HCT116 (cell line): ENCODE results near the gene UBTF. TPM values are rescaled to one million over a fixed set of nuclear protein-coding genes. Genes with fewer than 3 reads are reported as not detected.

Source experiments
- ATAC-seq: fragments of 200-7000 bp; cut with Tn5 transposase; 2 replicates; pipeline ENCODE4 v1.9.1; 2020; ENCODE audit warnings: mild to moderate bottlenecking, moderate library complexity
- BruUV-seq: library from RNA; stranded (reverse); fragments of 400-500 nt; replicated peaks from 2 replicates; lab custom pipeline; 2021; lab: Mats Ljungman, UMichigan
- CTCF ChIA-PET: fragments of 300-600 bp; sonication (Branson Sonifier 250); formaldehyde crosslinking; loops from one replicate; lab custom pipeline; 2021; ENCODE audit warnings: antibody characterized with exemption; lab: Charles Lee
- POLR2A ChIA-PET: fragments of 300-600, 350-600 bp; sonication (Branson Sonifier 250); formaldehyde crosslinking; loops from one replicate; lab custom pipeline; 2021; ENCODE audit warnings: antibody characterized with exemption; lab: Charles Lee
- RAD21 ChIA-PET, 2 experiments: fragments of 300-600 bp; sonication (Branson Sonifier 250); formaldehyde crosslinking; loops; one replicate each; lab custom pipeline; 2023; ENCODE audit warnings: low total read pairs in 2 of 2; ENCODE audit not compliant: uncharacterized antibody in 2 of 2, unreplicated experiment in 2 of 2, low non-redundant PET in 1 of 2; lab: Charles Lee
- DNase-seq: peaks from one replicate; pipeline ENCODE4 v3.0.0-alpha.2; 2010; ENCODE audit warnings: low read depth, low spot score
- H2AFZ ChIP-seq: fragments of 200-600 bp; shearing (Covaris generic), sonication (generic); 2 replicates; pipeline ENCODE4 v1.6.1; 2017; ENCODE audit warnings: low read depth, mixed run types, mixed read lengths, antibody characterized with exemption, low read length; ENCODE audit not compliant: poor library complexity, severe bottlenecking
- H3K27ac ChIP-seq: 2 replicates; pipeline ENCODE4 v1.5.1; 2012; ENCODE audit warnings: low read depth, low read length
- H3K27me3 ChIP-seq: fragments of 200-600 bp; sonication (generic); 2 replicates; pipeline ENCODE4 v1.6.1; 2016; ENCODE audit warnings: mixed run types, low read length, mixed read lengths; ENCODE audit not compliant: insufficient read depth
- H3K36me3 ChIP-seq, 2 experiments: fragments of 200-500 bp in 1 of 2; fragments of 200-600 bp in 1 of 2; sonication (Bioruptor generic) in 1 of 2; sonication (generic) in 1 of 2; 2 replicates each; pipeline versions ENCODE4 v1.5.1 to v1.6.1; 2014 to 2016; ENCODE audit warnings: low read length in 2 of 2, inconsistent platforms in 1 of 2, mixed read lengths in 1 of 2, mixed run types in 1 of 2; ENCODE audit not compliant: insufficient read depth in 2 of 2, control insufficient read depth in 1 of 2
- H3K4me1 ChIP-seq, 2 experiments: fragments of 200-600 bp in 1 of 2; sonication (generic) in 1 of 2; 2 replicates each; pipeline versions ENCODE4 v1.5.1 to v1.6.1; 2012 to 2017; ENCODE audit warnings: low read length in 2 of 2, inconsistent platforms in 1 of 2, mild to moderate bottlenecking in 1 of 2, mixed read lengths in 1 of 2, mixed run types in 1 of 2, moderate library complexity in 1 of 2; ENCODE audit not compliant: insufficient read depth in 2 of 2, control insufficient read depth in 1 of 2
- H3K4me2 ChIP-seq: fragments of 200-600 bp; sonication (generic); 2 replicates; pipeline ENCODE4 v1.6.1; 2017; ENCODE audit warnings: mixed run types, low read length, mixed read lengths
- H3K4me3 ChIP-seq, 2 experiments: fragments of 200-600 bp in 1 of 2; sonication (generic) in 1 of 2; replicated peaks in 1 of 2; 2 replicates each; pipeline ENCODE4 v1.5.1; 2011 to 2016; ENCODE audit warnings: low read length in 2 of 2, control low read depth in 1 of 2, low read depth in 1 of 2, mild to moderate bottlenecking in 1 of 2, mixed read lengths in 1 of 2, mixed run types in 1 of 2
- H3K79me2 ChIP-seq: fragments of 200-600 bp; sonication (generic); 2 replicates; pipeline ENCODE4 v1.6.1; 2017; ENCODE audit warnings: mild to moderate bottlenecking, mixed run types, low read length, moderate library complexity, mixed read lengths; ENCODE audit not compliant: insufficient read depth
- H3K9ac ChIP-seq: fragments of 200-600 bp; sonication (generic); 2 replicates; pipeline ENCODE4 v1.6.1; 2016; ENCODE audit warnings: low read length, mixed read lengths
- H3K9me2 ChIP-seq: fragments of 200-600 bp; sonication (generic), shearing (Covaris generic); 2 replicates; pipeline ENCODE4 v1.6.1; 2017; ENCODE audit warnings: mixed run types, mild to moderate bottlenecking, moderate library complexity; ENCODE audit not compliant: insufficient read depth
- H3K9me3 ChIP-seq, 2 experiments: fragments of 200-500 bp in 1 of 2; fragments of 200-600 bp in 1 of 2; sonication (Bioruptor generic) in 1 of 2; sonication (generic) in 1 of 2; 2 replicates each; pipeline ENCODE4 v1.6.1; 2014 to 2017; ENCODE audit warnings: low read length in 2 of 2, mixed read lengths in 2 of 2, inconsistent platforms in 1 of 2, low read depth in 1 of 2, mild to moderate bottlenecking in 1 of 2, mixed run types in 1 of 2, moderate library complexity in 1 of 2; ENCODE audit not compliant: control insufficient read depth in 1 of 2, insufficient read depth in 1 of 2
- H4K20me1 ChIP-seq: fragments of 200-600 bp; sonication (generic), shearing (Covaris generic); 2 replicates; pipeline ENCODE4 v1.6.1; 2017; ENCODE audit warnings: mixed run types, mild to moderate bottlenecking, moderate library complexity; ENCODE audit not compliant: insufficient read depth
- ATF3 ChIP-seq: IDR thresholded peaks from 2 replicates; pipeline ENCODE4 v1.6.1; 2012
- CTCF ChIP-seq, 3 experiments: fragments of 200-600 bp in 1 of 3; sonication (generic) in 1 of 3; IDR thresholded peaks in 2 of 3; conservative IDR thresholded peaks in 1 of 3; 2 replicates each; pipeline ENCODE4 v1.5.1; 2012 to 2017; ENCODE audit warnings: low read depth in 2 of 3, low read length in 2 of 3, antibody characterized with exemption in 1 of 3, borderline replicate concordance in 1 of 3, control low read depth in 1 of 3, mild to moderate bottlenecking in 1 of 3, mixed read lengths in 1 of 3, mixed run types in 1 of 3, moderate library complexity in 1 of 3; ENCODE audit not compliant: insufficient read depth in 1 of 3
- EGR1 ChIP-seq: IDR thresholded peaks from 2 replicates; pipeline ENCODE4 v1.6.1; 2012; ENCODE audit warnings: low read depth
- MAX ChIP-seq: IDR thresholded peaks from 2 replicates; pipeline ENCODE4 v1.6.1; 2012
- POLR2A ChIP-seq: IDR thresholded peaks from 2 replicates; pipeline ENCODE4 v1.7.0; 2011; ENCODE audit warnings: borderline replicate concordance; ENCODE audit not compliant: insufficient read depth, insufficient read length; ENCODE audit errors: extremely low read depth
- POLR2AphosphoS5 ChIP-seq: IDR thresholded peaks from 2 replicates; pipeline ENCODE4 v1.6.1; 2011; ENCODE audit warnings: mild to moderate bottlenecking, low read depth, low read length, moderate library complexity
- RAD21 ChIP-seq: IDR thresholded peaks from 2 replicates; pipeline ENCODE4 v1.6.1; 2012; ENCODE audit warnings: low read depth, mild to moderate bottlenecking
- REST ChIP-seq: IDR thresholded peaks from 2 replicates; pipeline ENCODE4 v1.6.1; 2012; ENCODE audit warnings: low read depth
- SRF ChIP-seq: IDR thresholded peaks from 2 replicates; pipeline ENCODE4 v1.6.1; 2012; ENCODE audit warnings: low read depth
- intact Hi-C: fragments of 100-400 bp; cut with micrococcal nuclease; formaldehyde crosslinking; loops from 2 replicates; pipeline ENCODE4 v1.10.0; 2022
- total RNA-seq: library from RNA; stranded (reverse); gene quantifications from one replicate; pipeline ENCODE4 v1.2.1, GENCODE V29; 2021; ENCODE audit not compliant: unreplicated experiment

The UBTF gene
- total RNA-seq, 1 experiment from 2014 or later, result 84.3 TPM

- H3K4me2 ChIP-seq, result no peak overlapping the region
- no peak for DNase-seq
These were observed 28.6 kb upstream of the UBTF start for GRCh38 chr17:44247876-44248736.

More at GRCh38 chr17:44247876-44248736, 28.6 kb upstream of the UBTF start:
- RAD21 ChIA-PET, result no interaction called here
- TF ChIP-seq POLR2AphosphoS5, result no peak
- no peak for TF ChIP-seq RAD21
- no peak for TF ChIP-seq SRF
- no peak for TF ChIP-seq ATF3
- TF ChIP-seq MAX, result no peak
- no peak for TF ChIP-seq REST
- no peak for TF ChIP-seq EGR1
- no peak for TF ChIP-seq CTCF (IDR thresholded peaks at IDR 0.05 in 2 of 3, conservative IDR thresholded peaks at IDR 0.05 in 1 of 3; ENCODE audit: borderline replicate concordance in 1 of 3, insufficient read depth in 1 of 3, low read depth in 2 of 3, low read length in 2 of 3)
- no peak for TF ChIP-seq POLR2A
- Histone ChIP-seq H3K9me3 (no peaks in the 10 kb centered on the region), H3K27me3 (no peaks in the 10 kb centered on the region), H3K9ac (no peak overlapping the region), H3K36me3 (no peaks in the 10 kb centered on the region), H3K4me1 (no peaks in the 10 kb centered on the region), H2AFZ (no peak overlapping the region), H3K27ac (no peak overlapping the region), H3K9me2 (no peaks in the 10 kb centered on the region), H3K4me3 (no peak overlapping the region), H3K79me2 (no peaks in the 10 kb centered on the region), H4K20me1 (no peaks in the 10 kb centered on the region)
- POLR2A ChIA-PET, result no interaction called here
- CTCF ChIA-PET, result no interaction called here
- no peak for ATAC-seq
- intact Hi-C loops, result no loop called here
- BruUV-seq, result no TSS peak
